ENCODE measurements around the gene CDHR5. TPM values are rescaled to one million over a fixed set of nuclear protein-coding genes. Genes with fewer than 3 reads are reported as not detected.

CDHR5 gene, protein sequence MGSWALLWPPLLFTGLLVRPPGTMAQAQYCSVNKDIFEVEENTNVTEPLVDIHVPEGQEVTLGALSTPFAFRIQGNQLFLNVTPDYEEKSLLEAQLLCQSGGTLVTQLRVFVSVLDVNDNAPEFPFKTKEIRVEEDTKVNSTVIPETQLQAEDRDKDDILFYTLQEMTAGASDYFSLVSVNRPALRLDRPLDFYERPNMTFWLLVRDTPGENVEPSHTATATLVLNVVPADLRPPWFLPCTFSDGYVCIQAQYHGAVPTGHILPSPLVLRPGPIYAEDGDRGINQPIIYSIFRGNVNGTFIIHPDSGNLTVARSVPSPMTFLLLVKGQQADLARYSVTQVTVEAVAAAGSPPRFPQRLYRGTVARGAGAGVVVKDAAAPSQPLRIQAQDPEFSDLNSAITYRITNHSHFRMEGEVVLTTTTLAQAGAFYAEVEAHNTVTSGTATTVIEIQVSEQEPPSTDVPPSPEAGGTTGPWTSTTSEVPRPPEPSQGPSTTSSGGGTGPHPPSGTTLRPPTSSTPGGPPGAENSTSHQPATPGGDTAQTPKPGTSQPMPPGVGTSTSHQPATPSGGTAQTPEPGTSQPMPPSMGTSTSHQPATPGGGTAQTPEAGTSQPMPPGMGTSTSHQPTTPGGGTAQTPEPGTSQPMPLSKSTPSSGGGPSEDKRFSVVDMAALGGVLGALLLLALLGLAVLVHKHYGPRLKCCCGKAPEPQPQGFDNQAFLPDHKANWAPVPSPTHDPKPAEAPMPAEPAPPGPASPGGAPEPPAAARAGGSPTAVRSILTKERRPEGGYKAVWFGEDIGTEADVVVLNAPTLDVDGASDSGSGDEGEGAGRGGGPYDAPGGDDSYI
- total RNA-seq (2022; extraction: Qiagen RNA extraction; ENCODE audit: low read depth), result 0.02 to 0.05 TPM in 2 of 5 replicates, not detected in the others

DNA sequence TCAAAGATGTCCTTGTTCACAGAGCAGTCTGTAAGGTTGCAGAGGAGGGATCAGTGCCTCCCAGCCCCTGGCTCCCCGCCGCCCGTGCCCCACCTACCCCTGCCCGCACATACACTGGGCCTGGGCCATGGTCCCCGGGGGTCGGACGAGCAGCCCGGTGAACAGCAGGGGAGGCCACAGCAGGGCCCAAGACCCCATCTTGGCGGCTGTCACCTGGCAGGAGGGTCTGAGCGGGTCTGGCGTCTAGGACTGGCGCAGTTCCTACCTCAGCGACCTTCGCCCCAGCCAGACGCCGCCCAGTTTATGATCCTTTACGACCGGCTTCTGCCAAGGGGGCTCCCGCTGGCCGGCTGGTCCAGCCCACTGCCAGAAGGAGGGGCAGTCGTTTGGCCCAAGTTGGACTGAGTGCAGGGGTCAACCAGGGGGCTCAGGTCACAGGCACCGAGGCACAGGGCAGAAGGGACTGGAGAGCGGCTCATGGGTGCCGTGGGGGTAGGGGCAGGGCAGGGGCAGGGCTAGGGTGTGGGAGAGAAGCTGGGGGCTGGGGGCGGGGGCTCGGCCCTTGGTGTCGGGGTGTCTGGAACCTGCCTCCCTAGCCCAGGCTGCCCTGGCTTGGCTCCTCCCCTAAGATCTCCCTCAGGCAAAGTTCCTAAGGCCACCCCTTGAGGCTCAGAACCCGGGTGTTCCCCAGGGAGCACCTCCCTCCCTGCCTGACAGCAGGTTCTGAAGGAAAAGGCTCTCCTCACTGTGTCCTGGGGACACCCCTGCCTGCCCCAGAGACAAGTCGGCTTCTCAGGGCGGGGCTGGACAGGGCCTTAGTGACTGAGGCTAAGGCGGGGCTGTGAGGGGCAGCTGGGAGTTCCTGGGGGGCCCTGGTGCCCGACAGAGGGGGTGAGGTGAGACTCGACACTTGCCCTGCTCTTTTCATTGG lies at the start of gene CDHR5:
Gene CDHR5 (minus strand): TSS at position 251 of the 931 bp plus-strand sequence. CDS start 53 bp downstream, at position 198.

DNA sequence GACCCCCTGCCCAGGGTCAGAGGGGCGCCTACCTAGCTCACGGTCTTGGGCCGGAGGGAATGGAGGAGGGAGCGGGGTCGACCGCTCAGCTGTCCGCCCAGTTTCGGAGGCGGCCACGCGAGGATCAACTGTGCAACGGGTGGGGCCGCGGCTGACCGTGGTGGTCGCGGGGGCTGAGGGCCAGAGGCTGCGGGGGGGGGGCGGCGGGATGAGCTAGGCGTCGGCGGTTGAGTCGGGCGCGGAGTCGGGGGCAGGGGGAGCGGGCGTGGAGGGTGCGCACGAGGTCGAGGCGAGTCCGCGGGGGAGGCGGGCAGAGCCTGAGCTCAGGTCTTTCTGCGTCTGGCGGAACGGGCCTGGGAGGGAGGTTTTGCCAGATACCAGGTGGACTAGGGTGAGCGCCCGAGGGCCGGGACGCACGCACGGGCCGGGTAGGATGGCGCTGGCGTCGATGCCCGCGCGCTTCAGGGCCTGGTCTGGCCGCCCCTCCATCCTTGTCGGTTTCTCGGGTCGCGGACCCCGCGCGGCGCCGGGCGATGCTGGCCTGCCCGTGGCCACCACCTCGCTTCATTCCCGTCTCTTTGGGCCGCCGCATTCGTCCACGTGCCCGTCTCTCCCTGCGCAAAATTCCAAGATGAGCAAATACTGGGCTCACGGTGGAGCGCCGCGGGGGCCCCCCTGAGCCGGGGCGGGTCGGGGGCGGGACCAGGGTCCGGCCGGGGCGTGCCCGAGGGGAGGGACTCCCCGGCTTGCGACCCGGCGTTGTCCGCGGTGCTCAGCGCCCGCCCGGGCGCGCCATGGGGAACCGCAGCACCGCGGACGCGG lies 12.0 kb upstream of the CDHR5 start, which contains the start of gene DRD4:
Gene DRD4 (plus strand): TSS at position 759 of the 822 bp plus-strand sequence. CDS start 36 bp downstream, at position 795.

DNA sequence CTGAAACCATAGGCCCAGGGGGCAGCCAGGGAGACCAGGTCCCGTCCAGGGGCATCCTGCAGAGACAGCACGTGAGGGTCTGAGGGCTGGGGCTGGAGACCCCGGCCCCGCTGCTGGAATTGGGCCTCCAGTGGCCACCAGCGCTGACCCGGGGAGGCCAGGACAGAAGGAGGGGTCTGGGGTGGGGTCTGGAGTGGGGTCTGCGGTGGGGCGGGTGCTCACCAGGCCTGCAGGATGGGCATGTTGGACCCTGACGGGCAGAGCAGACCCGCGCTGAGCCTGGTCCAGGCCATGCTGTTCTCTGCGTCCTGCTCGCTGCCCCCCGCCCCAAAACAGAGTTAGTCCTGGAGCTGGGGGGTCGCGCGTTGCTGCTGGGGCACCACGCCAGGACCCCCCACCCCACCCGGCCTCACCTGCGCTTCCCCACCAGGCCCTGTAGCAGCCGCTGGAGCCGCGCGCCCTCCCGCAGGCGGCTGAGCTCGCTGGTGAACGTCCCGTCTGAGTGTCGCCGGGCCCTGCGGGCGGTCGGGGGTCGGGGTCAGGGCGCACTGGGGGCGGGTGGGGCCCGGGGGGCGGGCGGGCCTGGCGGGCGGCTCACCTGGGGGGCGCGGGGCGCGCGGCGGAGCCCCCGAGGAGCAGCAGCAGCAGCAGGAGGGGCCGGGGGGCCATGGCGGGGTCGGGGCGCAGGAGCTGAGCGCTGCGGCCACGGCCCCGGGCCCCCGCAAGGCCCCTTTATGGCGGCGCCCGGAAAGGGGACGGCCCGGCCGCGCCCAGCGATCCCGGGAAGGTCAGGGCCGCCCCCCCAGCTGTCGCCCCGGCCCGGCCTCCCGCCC lies 1.9 kb upstream of the CDHR5 start, which contains the start of gene SCT:
Gene SCT (minus strand): TSS at position 707 of the 833 bp plus-strand sequence. CDS start 38 bp downstream, at position 669.

DNA sequence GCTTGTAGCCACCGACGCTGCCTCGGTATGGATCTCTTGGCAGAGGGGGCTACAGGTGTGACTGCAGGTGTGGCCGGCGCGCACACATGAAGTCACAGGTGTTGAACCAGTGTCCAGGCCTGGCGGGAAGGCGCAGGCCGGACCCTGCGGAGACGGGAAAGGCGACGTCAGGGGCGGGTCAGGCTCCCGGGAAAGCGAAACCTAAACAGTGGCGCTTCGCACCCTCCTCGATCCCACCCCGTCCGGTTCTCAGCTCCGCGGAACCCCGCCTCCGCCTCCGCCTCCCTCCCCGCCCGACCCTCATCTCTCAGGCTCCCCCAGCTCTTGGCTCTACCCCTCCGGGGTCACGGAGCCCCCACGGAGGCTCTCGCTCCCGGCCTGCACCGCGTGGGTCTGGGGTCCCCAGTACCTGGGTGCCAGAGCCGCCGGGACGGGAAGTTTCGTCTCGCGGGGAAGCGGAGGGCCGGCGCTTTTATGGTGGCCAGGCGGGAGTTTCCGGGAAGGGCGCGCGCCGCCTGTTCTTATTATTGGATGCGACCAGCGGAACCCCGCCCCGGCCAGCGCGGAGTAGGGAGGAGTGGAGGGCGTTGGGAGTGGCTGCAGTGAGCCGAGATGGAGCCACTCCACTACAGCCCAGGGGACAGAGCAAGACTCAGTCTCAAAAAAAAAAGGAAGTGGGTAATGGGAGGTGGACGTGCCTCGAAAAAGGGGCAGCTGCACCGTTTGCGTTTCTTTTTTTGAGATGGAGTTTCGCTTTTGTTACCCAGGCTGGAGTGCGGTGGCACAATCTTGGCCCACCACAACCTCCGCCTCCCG lies 9.0 kb downstream of the CDHR5 start, which contains the start of gene IRF7:
Gene IRF7 (minus strand): TSS at position 447 of the 816 bp plus-strand sequence. CDS start 586 bp downstream, outside the sequence.

DNA sequence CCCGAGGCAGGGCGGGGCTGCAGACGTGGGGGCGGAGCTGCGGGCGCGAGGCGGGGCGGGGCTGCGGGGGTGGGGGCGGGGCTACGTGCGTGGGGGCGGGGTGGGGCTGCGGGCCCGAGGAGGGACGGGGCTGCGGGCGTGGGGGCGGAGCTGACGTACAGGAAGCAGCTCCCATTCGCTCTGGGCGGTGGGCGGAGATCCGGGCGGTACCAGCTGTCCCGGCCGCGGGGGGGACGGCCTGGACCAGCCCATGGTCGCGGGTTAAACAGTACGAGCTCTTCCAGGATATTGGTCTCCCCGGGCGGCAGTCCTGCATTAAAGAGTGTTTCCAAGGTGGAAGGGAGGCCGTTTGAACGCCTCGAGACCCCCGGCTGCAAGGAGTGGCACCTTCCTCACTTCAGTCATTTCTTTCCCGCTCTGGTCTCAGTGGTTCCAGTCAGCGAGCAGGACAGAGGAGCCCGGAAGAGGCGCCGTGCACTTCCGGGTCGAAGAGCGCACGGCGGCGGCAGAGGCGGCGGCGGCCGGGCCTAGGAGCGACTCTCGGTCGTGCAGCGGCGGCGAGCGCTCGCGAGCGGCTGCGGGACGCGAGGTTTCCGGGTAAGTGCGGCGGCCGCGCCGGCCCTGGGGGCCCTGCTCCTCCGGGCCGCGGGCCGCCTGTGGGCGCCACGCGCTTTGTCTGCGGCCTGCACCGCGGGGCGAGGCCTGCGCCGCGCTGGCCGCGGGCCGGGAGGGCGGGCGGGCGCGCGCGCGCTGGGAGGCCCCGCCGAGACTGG lies 48.6 kb downstream of the CDHR5 start, which contains the start of gene PHRF1:
Gene PHRF1 (plus strand): TSS at position 475 of the 773 bp plus-strand sequence. CDS start 5,043 bp downstream, outside the sequence.

Other genes with a start within 250 kb of the CDHR5 start
- 31.8 to 41.0 TPM (median 36.8 TPM) in 5 replicates for gene PKP3, start 230.7 kb downstream of the CDHR5 start, total RNA-seq (2022; extraction: Qiagen RNA extraction; ENCODE audit: low read depth)
- 68.0 to 93.2 TPM (median 84.7 TPM) in 5 replicates for gene SIGIRR, start 210.0 kb downstream of the CDHR5 start, total RNA-seq (2022; extraction: Qiagen RNA extraction; ENCODE audit: low read depth)
- 0.52 to 1.3 TPM (median 0.62 TPM) in 5 replicates for gene ANO9, start 182.9 kb downstream of the CDHR5 start, total RNA-seq (2022; extraction: Qiagen RNA extraction; ENCODE audit: low read depth)
- gene PTDSS2, start 174.7 kb downstream of the CDHR5 start, total RNA-seq (2022; extraction: Qiagen RNA extraction; ENCODE audit: low read depth), result 32.2 to 50.9 TPM (median 44.1 TPM) in 5 replicates
- gene RNH1, start 117.7 kb downstream of the CDHR5 start, total RNA-seq (2022; extraction: Qiagen RNA extraction; ENCODE audit: low read depth), result 132 to 175 TPM (median 155 TPM) in 5 replicates
- gene HRAS, start 89.4 kb downstream of the CDHR5 start, total RNA-seq (2022; extraction: Qiagen RNA extraction; ENCODE audit: low read depth), result 108 to 150 TPM (median 128 TPM) in 5 replicates
- 0.40 to 0.70 TPM (median 0.55 TPM) in 5 replicates for gene LRRC56, start 87.4 kb downstream of the CDHR5 start, total RNA-seq (2022; extraction: Qiagen RNA extraction; ENCODE audit: low read depth)
- 2.1 to 2.9 TPM (median 2.2 TPM) in 5 replicates for gene LMNTD2, start 64.2 kb downstream of the CDHR5 start, total RNA-seq (2022; extraction: Qiagen RNA extraction; ENCODE audit: low read depth)
- gene RASSF7, start 64.0 kb downstream of the CDHR5 start, total RNA-seq (2022; extraction: Qiagen RNA extraction; ENCODE audit: low read depth), result 30.2 to 36.0 TPM (median 31.5 TPM) in 5 replicates
- 28.2 to 38.2 TPM (median 34.3 TPM) in 5 replicates for gene PHRF1, start 48.5 kb downstream of the CDHR5 start, total RNA-seq (2022; extraction: Qiagen RNA extraction; ENCODE audit: low read depth)
- gene IRF7, start 9.0 kb downstream of the CDHR5 start, total RNA-seq (2022; extraction: Qiagen RNA extraction; ENCODE audit: low read depth), result 4.0 to 7.8 TPM (median 6.7 TPM) in 5 replicates
- gene SCT, start 2.2 kb upstream of the CDHR5 start, total RNA-seq (2022; extraction: Qiagen RNA extraction; ENCODE audit: low read depth), result not detected in 5 replicates
- 0.17 to 0.43 TPM (median 0.24 TPM) in 5 replicates for gene DRD4, start 12.3 kb upstream of the CDHR5 start, total RNA-seq (2022; extraction: Qiagen RNA extraction; ENCODE audit: low read depth)
- gene DEAF1, start 70.3 kb upstream of the CDHR5 start, total RNA-seq (2022; extraction: Qiagen RNA extraction; ENCODE audit: low read depth), result 23.3 to 39.2 TPM (median 31.9 TPM) in 5 replicates
- 8.4 to 10.9 TPM (median 9.5 TPM) in 5 replicates for gene TMEM80, start 70.9 kb upstream of the CDHR5 start, total RNA-seq (2022; extraction: Qiagen RNA extraction; ENCODE audit: low read depth)
- gene EPS8L2, start 81.3 kb upstream of the CDHR5 start, total RNA-seq (2022; extraction: Qiagen RNA extraction; ENCODE audit: low read depth), result 71.0 to 121 TPM (median 114 TPM) in 5 replicates
- gene TALDO1, start 122.5 kb upstream of the CDHR5 start, total RNA-seq (2022; extraction: Qiagen RNA extraction; ENCODE audit: low read depth), result 427 to 504 TPM (median 430 TPM) in 5 replicates
- gene GATD1, start 152.5 kb upstream of the CDHR5 start, total RNA-seq (2022; extraction: Qiagen RNA extraction; ENCODE audit: low read depth), result 37.5 to 49.3 TPM (median 45.9 TPM) in 5 replicates
- 0.81 to 2.3 TPM (median 1.6 TPM) in 5 replicates for gene CEND1, start 165.1 kb upstream of the CDHR5 start, total RNA-seq (2022; extraction: Qiagen RNA extraction; ENCODE audit: low read depth)
- 24.3 to 40.1 TPM (median 33.7 TPM) in 5 replicates for gene SLC25A22, start 173.3 kb upstream of the CDHR5 start, total RNA-seq (2022; extraction: Qiagen RNA extraction; ENCODE audit: low read depth)
- gene PIDD1, start 180.3 kb upstream of the CDHR5 start, total RNA-seq (2022; extraction: Qiagen RNA extraction; ENCODE audit: low read depth), result 9.7 to 16.8 TPM (median 13.3 TPM) in 5 replicates
- 1,681 to 2,398 TPM (median 2,293 TPM) in 5 replicates for gene RPLP2, start 185.0 kb upstream of the CDHR5 start, total RNA-seq (2022; extraction: Qiagen RNA extraction; ENCODE audit: low read depth)
- 40.4 to 57.7 TPM (median 52.1 TPM) in 5 replicates for gene PNPLA2, start 194.0 kb upstream of the CDHR5 start, total RNA-seq (2022; extraction: Qiagen RNA extraction; ENCODE audit: low read depth)
- gene CRACR2B, start 203.0 kb upstream of the CDHR5 start, total RNA-seq (2022; extraction: Qiagen RNA extraction; ENCODE audit: low read depth), result 3.1 to 4.7 TPM (median 3.6 TPM) in 5 replicates
- 728 to 834 TPM (median 790 TPM) in 5 replicates for gene CD151, start 208.0 kb upstream of the CDHR5 start, total RNA-seq (2022; extraction: Qiagen RNA extraction; ENCODE audit: low read depth)
- 546 to 649 TPM (median 614 TPM) in 5 replicates for gene POLR2L, start 217.6 kb upstream of the CDHR5 start, total RNA-seq (2022; extraction: Qiagen RNA extraction; ENCODE audit: low read depth)
- gene TSPAN4, start 217.9 kb upstream of the CDHR5 start, total RNA-seq (2022; extraction: Qiagen RNA extraction; ENCODE audit: low read depth), result 132 to 188 TPM (median 168 TPM) in 5 replicates

All from A549 treated with DMSO at 1 μM for 4 hours (cell line).